Measurements from ENCODE around the gene SCAI.
"Not testable (repeated sequence)": the region's sequence is repeated elsewhere in the genome, so short reads cannot be mapped to it uniquely, and the experiment has no call there.

The SCAI gene

GRCh38 chr9:125143377-125144090, at the start of gene SCAI:
Gene SCAI (minus strand): TSS chr9:125143528. CDS start chr9:125143437, 91 bp downstream.
- TF ChIP-seq ZFX (IDR thresholded peaks at IDR 0.05; ENCODE audit: borderline replicate concordance) (no peak), CTCF (IDR thresholded peaks at IDR 0.05) (peak; percentile 96)
- H3K27ac ChIP-seq: peak within 1 kb of the TSS; percentile 45

DNA sequence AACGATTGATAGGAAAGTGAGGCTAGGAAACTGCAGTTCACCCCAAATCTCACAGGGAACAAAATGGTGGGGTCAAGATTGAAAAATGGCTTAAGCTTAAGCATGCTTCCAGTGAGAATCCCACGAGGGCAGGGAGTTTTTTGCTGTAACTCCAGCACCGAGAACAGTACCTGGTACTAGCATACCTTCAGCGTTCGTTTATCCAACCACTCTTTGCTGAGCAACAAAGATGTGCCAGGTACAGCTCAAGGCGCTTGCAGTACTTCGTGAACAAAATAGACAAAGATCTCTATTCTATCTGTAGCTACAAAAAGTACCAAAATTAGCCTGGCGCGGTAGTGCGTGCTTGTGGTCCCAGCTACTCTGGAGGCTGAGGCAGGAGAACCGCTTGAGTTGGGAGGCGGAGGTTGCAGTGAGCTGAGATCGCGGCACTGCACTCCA, 47.1 kb upstream of the SCAI start:
- no peak for TF ChIP-seq ZFX (IDR thresholded peaks at IDR 0.05; ENCODE audit: borderline replicate concordance)
- no peak for TF ChIP-seq CTCF (IDR thresholded peaks at IDR 0.05)
- peak overlapping the region; percentile 71 for H3K27ac ChIP-seq

DNA sequence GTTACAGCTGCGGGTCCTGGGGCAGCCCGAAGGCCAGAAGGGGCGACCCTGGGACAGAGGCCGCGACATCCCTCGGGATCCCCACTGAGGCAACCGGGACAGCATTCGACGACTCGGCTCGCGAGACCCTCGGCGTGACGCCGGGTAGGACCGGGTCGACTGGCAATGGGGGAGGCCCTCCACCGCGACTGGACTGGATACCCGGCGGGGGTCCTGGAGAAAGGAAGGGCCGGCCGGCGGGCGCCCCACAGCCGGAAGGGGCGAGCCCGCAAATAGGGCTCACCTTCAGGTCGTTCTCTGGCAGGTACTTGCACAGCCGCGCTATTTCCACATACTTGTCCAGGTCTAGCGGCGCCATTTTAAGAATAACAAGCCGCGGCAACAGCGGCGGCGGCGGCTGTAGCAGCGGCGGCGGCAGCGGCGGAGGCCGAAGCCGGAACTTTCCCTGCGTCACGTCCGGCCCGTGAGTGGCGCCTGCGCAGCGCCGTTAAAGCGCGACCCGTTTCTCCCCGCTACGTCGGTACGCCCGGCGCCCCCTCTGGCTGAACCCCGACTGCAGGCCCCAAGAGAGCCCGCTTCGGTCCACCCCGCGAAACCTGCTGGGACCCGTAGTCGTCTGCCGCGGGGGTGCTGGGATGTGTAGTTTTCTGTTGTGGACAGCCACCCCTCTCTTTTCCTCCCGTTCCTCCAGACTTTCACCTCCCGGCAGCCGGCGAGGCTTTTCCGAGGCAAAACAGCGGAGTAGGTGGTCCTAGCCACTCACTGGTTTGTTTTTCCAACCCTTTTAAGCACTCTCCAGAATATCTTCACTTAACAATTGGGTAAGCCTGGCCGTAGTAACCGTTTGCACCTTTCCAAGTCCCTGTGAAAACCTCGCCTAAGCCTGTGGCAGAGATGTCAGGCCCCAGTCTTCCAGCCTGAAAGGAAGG, 46.3 kb upstream of the SCAI start, which contains the start of gene PPP6C:
TSS of gene PPP6C (minus strand) at position 443 of the 929 bp plus-strand sequence. CDS start at position 358, 85 bp downstream.
- H3K27ac ChIP-seq: peak within 1 kb of the TSS; percentile 71
- peak; percentile 38 for TF ChIP-seq CTCF (IDR thresholded peaks at IDR 0.05)
- TF ChIP-seq ZFX (IDR thresholded peaks at IDR 0.05; ENCODE audit: borderline replicate concordance): no peak

DNA sequence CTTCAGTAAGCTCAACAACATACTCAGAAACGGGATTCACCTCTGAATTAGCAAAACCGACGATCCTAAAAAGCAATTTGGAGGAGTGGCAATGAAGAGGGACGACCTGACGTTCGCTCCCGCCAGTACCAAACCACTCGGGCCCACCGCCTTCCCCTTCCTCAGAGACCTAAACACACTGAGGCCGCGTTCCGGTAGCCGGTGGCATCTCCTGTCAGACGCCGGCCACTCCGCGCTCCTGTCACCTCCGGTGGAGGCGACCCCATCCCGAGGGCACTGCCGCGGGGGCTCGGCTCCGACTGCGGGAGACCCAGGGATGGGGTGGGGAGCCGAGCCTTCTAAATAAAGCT, 45.7 kb upstream of the SCAI start:
- no peak for TF ChIP-seq ZFX (IDR thresholded peaks at IDR 0.05; ENCODE audit: borderline replicate concordance)
- peak overlapping the region; percentile 71 for H3K27ac ChIP-seq

GRCh38 chr9:125183561-125183960, 40.2 kb upstream of the SCAI start:
- TF ChIP-seq ZFX (IDR thresholded peaks at IDR 0.05; ENCODE audit: borderline replicate concordance): no peak
- H3K27ac ChIP-seq: no peak overlapping the region

GRCh38 chr9:125183054-125183453, 39.7 kb upstream of the SCAI start:
- no peak overlapping the region for H3K27ac ChIP-seq
- TF ChIP-seq CTCF (IDR thresholded peaks at IDR 0.05) (no peak), ZFX (IDR thresholded peaks at IDR 0.05; ENCODE audit: borderline replicate concordance) (no peak)

GRCh38 chr9:125181756-125182155, 38.4 kb upstream of the SCAI start:
- not testable (repeated sequence) for H3K27ac ChIP-seq

GRCh38 chr9:125180876-125181275, 37.5 kb upstream of the SCAI start:
- no peak overlapping the region for H3K27ac ChIP-seq
- TF ChIP-seq ZFX (IDR thresholded peaks at IDR 0.05; ENCODE audit: borderline replicate concordance) (no peak), CTCF (IDR thresholded peaks at IDR 0.05) (no peak)

DNA sequence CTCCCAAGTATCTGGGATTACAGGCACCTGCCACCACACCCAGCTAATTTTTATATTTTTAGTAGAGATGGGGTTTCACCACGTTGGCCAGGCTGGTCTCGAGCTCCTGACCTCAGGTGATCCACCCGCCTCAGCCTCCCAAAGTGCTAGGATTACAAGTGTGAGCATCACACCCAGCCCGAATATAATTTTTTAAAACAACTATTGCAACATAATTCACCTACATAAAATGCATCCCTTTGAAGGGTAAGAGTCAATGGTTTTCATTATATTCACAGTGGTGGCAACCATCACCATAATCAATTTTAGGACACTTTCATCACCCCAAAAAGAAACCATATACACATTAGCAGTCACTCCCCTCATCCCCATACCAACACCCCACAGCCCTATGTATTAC, 36.4 kb upstream of the SCAI start:
- not testable (repeated sequence) for H3K27ac ChIP-seq

Measured in 22Rv1 (cell line).